Urothelium cell line (cell line): ENCODE measurements around the gene OR11H6.
"Not testable (repeated sequence)": the region's sequence is repeated elsewhere in the genome, so short reads cannot be mapped to it uniquely, and the experiment has no call there.

Experiments used
- DNase-seq: peaks from one replicate; pipeline ENCODE4 v3.0.0; 2011; ENCODE audit warnings: low spot score, mixed read lengths
- FAIRE-seq: peaks from 2 replicates; lab custom pipeline; 2011; peaks lifted over from hg19 to GRCh38; lab: Jason Lieb, UNC

Gene OR11H6

GRCh38 chr14:20247646-20248246, 24.2 kb downstream of the OR11H6 start:
- FAIRE-seq (no peak), DNase-seq (peak; percentile 46)

- FAIRE-seq (no peak), DNase-seq (peak; percentile 38)
Observed at GRCh38 chr14:20262642-20263128, 39.2 kb downstream of the OR11H6 start.

GRCh38 chr14:20264361-20264760, 40.9 kb downstream of the OR11H6 start:
- not testable (repeated sequence) for FAIRE-seq, DNase-seq

GRCh38 chr14:20274062-20274461, 50.6 kb downstream of the OR11H6 start:
- no peak for DNase-seq
- no peak for FAIRE-seq
